Kidney epithelial cell (primary cell): Measurements from ENCODE around the gene PAIP2. TPM values are rescaled to one million over a fixed set of nuclear protein-coding genes. Genes with fewer than 3 reads are reported as not detected.
"Not testable (repeated sequence)": the region's sequence is repeated elsewhere in the genome, so short reads cannot be mapped to it uniquely, and the experiment has no call there.

Source experiments
- DNase-seq: peaks from one replicate; pipeline ENCODE4 v3.0.0-alpha.2; 2010; ENCODE audit warnings: low read depth
- H3K27me3 ChIP-seq: 2 replicates; pipeline ENCODE4 v1.6.0; 2011; ENCODE audit warnings: low read length; ENCODE audit not compliant: control insufficient read depth, insufficient read depth
- H3K36me3 ChIP-seq: 2 replicates; pipeline ENCODE4 v1.5.1; 2011; ENCODE audit warnings: low read length; ENCODE audit not compliant: control insufficient read depth, insufficient read depth
- H3K4me3 ChIP-seq: 2 replicates; pipeline ENCODE4 v1.5.1; 2011; ENCODE audit warnings: low read depth, mild to moderate bottlenecking, control low read depth, low read length
- total RNA-seq: library from RNA; depleted of rRNA; stranded (reverse); fragments of >200 nt; gene quantifications from 2 replicates; pipeline ENCODE4 v1.2.3, GENCODE V29; 2015
- TF ChIP-seq, protein P1 (sequence below): IDR thresholded peaks from 2 replicates; pipeline ENCODE4 v1.5.1; 2011; ENCODE audit warnings: mild to moderate bottlenecking, moderate library complexity, low read length, control low read depth, inconsistent platforms; ENCODE audit not compliant: insufficient read depth, poor library complexity, severe bottlenecking

The PAIP2 gene
- total RNA-seq, 1 donor from 2014 or later: 72.9 TPM

DNA sequence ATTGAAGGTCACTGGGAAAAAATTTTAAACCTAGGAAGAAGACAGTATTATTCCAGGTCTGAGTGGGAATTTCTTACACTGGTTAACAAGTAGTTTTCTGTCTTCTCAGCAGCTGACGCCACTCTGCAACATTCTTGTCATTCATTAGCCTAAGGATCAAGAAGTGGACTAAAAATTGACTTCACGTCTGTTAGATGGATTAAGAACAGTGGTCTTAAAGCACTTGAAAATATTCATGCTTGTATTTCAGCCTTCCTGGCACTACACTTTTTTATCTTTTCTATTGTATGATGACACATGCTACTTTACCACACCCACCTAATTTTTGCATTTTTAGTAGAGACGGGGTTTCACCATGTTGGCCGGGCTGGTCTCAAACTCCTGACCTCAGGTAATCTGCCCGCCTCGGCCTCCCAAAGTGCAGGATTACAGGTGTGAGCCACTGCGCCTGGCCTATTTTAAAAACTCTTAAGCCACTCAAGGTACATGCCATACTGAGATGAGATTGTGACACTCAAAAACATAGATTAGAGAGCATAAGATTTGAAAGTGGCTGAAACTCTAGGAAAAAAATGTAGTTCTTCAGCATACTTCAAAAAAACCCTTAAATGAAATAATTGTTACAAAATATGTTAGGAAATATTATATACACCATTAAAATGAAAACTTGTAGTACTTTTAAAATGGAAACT lies 39.7 kb upstream of the PAIP2 start:
- no peak for DNase-seq
- Histone ChIP-seq H3K27me3 (no peaks in the 10 kb centered on the region), H3K36me3 (no peaks in the 10 kb centered on the region), H3K4me3 (no peak overlapping the region)
- TF ChIP-seq, protein P1, sequence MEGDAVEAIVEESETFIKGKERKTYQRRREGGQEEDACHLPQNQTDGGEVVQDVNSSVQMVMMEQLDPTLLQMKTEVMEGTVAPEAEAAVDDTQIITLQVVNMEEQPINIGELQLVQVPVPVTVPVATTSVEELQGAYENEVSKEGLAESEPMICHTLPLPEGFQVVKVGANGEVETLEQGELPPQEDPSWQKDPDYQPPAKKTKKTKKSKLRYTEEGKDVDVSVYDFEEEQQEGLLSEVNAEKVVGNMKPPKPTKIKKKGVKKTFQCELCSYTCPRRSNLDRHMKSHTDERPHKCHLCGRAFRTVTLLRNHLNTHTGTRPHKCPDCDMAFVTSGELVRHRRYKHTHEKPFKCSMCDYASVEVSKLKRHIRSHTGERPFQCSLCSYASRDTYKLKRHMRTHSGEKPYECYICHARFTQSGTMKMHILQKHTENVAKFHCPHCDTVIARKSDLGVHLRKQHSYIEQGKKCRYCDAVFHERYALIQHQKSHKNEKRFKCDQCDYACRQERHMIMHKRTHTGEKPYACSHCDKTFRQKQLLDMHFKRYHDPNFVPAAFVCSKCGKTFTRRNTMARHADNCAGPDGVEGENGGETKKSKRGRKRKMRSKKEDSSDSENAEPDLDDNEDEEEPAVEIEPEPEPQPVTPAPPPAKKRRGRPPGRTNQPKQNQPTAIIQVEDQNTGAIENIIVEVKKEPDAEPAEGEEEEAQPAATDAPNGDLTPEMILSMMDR: no peak

DNA sequence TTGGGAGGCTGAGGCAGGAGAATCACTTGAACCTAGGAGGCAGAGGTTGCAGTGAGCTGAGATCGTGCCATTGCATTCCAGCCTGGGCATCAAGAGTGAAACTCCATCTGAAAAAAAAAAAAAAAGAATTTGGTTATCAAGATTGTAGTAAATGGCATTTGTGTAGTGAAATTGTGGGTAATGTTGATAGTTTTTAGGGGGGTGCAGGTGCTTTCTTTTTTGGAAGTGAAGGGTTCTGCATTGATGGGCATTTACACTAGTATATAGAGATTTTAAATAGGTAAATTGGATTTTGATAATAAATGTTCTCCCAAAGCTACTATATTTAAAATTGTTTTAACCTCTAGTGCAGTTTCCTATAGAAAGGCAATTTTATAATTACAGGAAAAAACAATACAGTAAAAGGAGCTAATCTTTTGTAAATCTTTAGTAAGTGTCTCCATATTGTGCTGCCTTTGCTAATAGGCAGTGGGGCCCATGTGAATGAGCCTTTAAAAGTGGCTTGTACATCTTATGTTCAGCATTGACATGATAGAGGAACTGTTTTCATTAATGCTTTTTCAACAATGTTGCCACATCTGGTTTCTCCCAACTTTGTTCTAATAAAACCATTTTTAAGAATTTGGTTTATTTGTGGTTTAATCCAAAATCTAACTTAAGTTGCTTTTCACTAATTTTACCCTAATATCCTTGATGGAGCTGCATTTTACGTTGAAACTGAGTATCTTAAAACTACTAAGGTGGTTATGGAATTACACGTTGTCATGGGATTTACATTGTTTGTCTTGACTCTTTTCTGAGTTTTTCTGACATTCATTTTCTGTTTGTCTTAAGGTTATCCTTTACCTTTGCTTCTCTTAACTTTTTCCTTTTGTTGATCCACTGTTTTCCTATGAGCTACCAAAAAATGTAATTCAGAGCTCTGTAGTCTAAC lies 37.0 kb upstream of the PAIP2 start:
- TF ChIP-seq, protein P1: no peak
- no peaks in the 10 kb centered on the region for H3K27me3 ChIP-seq
- no peak for DNase-seq
- no peak overlapping the region for H3K4me3 ChIP-seq
- H3K36me3 ChIP-seq: no peaks in the 10 kb centered on the region

DNA sequence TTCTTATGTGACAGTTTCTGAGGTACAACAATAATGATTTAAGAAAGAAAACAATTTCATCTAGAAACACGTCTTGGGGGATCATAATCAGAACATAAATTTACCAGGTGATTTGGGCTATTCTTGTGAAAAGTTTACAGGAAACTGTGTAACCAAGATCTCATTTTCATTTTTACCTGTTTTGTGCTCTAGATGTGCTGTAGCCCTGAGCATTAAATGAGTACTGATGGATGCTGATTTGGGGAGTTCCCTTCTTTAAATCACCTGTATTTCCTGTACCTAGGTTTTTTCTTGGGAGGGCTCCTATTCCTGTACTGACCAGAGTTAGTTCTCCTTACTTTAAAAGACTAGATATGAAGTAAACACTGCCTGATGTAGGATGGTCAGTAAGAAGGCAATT lies 35.5 kb upstream of the PAIP2 start:
- TF ChIP-seq, protein P1: no peak
- DNase-seq: no peak

DNA sequence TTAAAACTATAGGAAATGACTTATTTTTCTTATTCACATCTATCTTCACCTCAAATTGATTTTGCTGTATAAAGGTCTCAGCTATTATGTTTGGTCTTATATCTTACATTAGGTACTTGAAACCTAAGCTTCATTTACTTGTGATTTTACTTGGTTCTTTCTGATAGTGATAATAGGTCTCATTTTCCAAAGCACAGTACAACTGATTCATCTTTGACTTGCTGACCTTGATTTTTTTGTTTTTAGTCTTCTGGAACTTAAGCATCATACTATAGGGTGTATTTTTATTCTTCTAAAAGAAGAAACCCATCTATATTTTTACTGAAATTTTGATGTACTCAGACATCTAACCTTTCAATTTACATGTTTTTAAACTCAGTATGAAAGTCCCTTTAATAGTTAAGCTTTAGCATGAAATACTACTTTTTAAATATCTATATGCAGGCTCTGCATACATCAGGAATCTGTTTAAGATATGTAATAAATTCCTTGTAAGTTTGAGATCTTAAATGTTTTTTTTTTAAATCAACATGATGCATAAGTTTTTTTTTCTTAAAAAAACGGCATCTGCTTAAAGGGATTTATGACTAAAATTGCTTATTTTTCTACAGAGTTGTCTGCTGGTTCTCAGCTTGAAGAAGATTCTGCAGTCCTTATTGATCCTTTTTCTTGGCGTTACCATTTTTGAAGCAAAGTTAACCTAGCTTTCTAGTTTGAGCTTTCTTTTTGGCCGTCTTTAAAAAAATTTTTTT lies 34.9 kb upstream of the PAIP2 start:
- DNase-seq: no peak
- Histone ChIP-seq H3K27me3 (no peaks in the 10 kb centered on the region), H3K4me3 (no peak overlapping the region), H3K36me3 (no peaks in the 10 kb centered on the region)
- TF ChIP-seq, protein P1: no peak

More for the DNA sequence above, 35.5 kb upstream of the PAIP2 start:
- Histone ChIP-seq H3K4me3 (no peak overlapping the region), H3K27me3 (no peaks in the 10 kb centered on the region), H3K36me3 (no peaks in the 10 kb centered on the region)

DNA sequence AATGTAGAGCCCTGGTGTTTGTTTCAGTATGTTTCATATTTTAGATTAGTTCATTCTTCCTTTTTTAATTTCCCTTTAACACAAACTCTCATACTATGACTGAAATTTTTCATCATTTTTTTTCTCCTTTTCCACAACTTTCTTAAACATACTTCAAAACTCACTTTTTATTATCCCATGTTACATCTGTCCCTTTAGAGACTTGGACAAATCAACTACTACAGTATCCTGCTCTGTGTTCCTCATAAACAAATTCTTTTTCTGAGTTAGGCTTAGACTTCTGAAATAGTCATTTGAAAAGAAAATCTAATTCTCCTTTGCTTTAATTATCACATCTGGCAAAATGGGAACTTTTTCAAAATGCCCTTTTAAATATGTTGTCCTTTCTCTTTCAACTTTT lies 32.9 kb upstream of the PAIP2 start:
- DNase-seq: no peak
- TF ChIP-seq, protein P1: no peak
- Histone ChIP-seq H3K4me3 (no peak overlapping the region), H3K27me3 (no peaks in the 10 kb centered on the region), H3K36me3 (no peaks in the 10 kb centered on the region)

GRCh38 chr5:139310715-139311186 lies 30.9 kb upstream of the PAIP2 start:
- H3K27me3 ChIP-seq, H3K36me3 ChIP-seq, DNase-seq, H3K4me3 ChIP-seq: not testable (repeated sequence)
